Skeletal muscle tissue (tissue), 4 donors: ENCODE data around the gene ST6GALNAC5. TPM values are rescaled to one million over a fixed set of nuclear protein-coding genes. Genes with fewer than 3 reads are reported as not detected.

ENCODE experiments used
- H3K27ac ChIP-seq: one replicate; pipeline ENCODE4 v1.7.0; 2013; ENCODE audit warnings: mild to moderate bottlenecking, low read depth, low read length, inconsistent platforms
- H3K27me3 ChIP-seq, 3 donors: one replicate each; pipeline ENCODE4 v1.7.0; 2013; ENCODE audit warnings: low read length in 3 of 3; ENCODE audit not compliant: control insufficient read depth in 3 of 3, insufficient read depth in 3 of 3
- H3K36me3 ChIP-seq, 3 donors: one replicate each; pipeline ENCODE4 v1.7.0; 2013; ENCODE audit warnings: low read length in 3 of 3; ENCODE audit not compliant: control insufficient read depth in 3 of 3, insufficient read depth in 3 of 3
- H3K4me1 ChIP-seq, 3 donors: one replicate each; pipeline ENCODE4 v1.7.0; 2013; ENCODE audit warnings: low read length in 3 of 3, mild to moderate bottlenecking in 3 of 3; ENCODE audit not compliant: control insufficient read depth in 3 of 3, insufficient read depth in 3 of 3
- H3K4me3 ChIP-seq, 3 donors: one replicate each; pipeline ENCODE4 v1.7.0; 2013; ENCODE audit warnings: low read length in 3 of 3
- H3K9ac ChIP-seq, 3 donors: one replicate each; pipeline ENCODE4 v1.7.0; 2013; ENCODE audit warnings: low read length in 3 of 3, mild to moderate bottlenecking in 3 of 3, moderate library complexity in 2 of 3, low read depth in 1 of 3
- H3K9me3 ChIP-seq, 3 donors: one replicate each; pipeline ENCODE4 v1.7.0; 2013; ENCODE audit warnings: low read length in 3 of 3; ENCODE audit not compliant: control insufficient read depth in 3 of 3
- total RNA-seq: library from RNA; depleted of rRNA; stranded (reverse); fragments of >200 nt; gene quantifications from one replicate; pipeline ENCODE4 v1.2.3, GENCODE V29; 2014
- donor health status: Osteomylitis.

ST6GALNAC5 gene
- total RNA-seq, 1 donor from 2014 or later = 2.1 TPM

DNA sequence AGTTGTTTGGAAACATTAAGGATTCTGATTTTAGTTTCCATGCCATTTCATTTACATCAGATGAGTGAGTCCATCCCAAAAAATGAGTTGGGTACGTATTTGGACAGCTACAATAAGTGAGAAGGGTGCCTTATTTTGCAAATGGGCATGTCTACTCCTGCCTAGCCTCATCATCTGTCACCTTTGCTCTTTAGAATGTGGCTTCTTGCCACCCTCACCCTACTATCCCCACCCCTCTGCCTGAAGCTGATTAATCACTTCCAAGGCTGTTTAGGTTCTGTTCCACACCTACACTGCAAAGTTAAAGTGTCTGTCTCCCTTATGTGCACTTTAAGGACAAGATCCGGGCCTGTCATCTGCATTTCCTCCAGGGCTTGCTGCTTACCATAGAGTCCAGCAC lies 61.2 kb downstream of the ST6GALNAC5 start:
- no peak overlapping the region for H3K27ac ChIP-seq
- H3K9me3 ChIP-seq = no peaks in the 10 kb centered on the region
- H3K4me1 ChIP-seq = no peaks in the 10 kb centered on the region
- H3K4me3 ChIP-seq = no peak overlapping the region
- no peaks in the 10 kb centered on the region for H3K27me3 ChIP-seq
- no peak overlapping the region for H3K9ac ChIP-seq
- H3K36me3 ChIP-seq = no peaks in the 10 kb centered on the region

DNA sequence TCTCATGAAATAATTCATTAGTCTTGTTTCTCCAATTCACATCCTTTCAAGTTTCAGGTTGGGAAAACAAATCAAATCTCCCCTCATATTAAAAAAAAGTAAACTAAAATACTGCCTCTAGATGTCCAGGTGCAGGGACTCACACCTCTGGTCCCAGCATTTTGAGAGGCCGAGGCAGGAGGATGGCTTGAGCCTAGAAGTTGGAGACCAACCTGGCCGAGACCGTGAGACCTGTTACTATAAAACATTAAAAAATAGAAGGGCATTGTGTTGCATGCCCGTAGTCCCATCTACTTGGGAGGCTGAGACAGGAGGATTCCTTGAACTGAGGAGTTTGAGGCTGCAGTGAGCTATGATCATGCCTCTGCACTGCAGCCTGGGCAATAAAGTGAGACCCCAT lies 61.9 kb downstream of the ST6GALNAC5 start:
- Histone ChIP-seq H3K9ac (no peak overlapping the region), H3K36me3 (no peaks in the 10 kb centered on the region), H3K4me3 (no peak overlapping the region), H3K27me3 (no peaks in the 10 kb centered on the region), H3K9me3 (no peaks in the 10 kb centered on the region), H3K4me1 (no peaks in the 10 kb centered on the region), H3K27ac (no peak overlapping the region)

- Histone ChIP-seq H3K9me3 (no peaks in the 10 kb centered on the region), H3K36me3 (no peaks in the 10 kb centered on the region), H3K4me3 (no peak overlapping the region), H3K27ac (no peak overlapping the region), H3K27me3 (no peaks in the 10 kb centered on the region), H3K4me1 (no peaks in the 10 kb centered on the region), H3K9ac (no peak overlapping the region)
Observed at GRCh38 chr1:76933847-76934815, 66.9 kb downstream of the ST6GALNAC5 start.

DNA sequence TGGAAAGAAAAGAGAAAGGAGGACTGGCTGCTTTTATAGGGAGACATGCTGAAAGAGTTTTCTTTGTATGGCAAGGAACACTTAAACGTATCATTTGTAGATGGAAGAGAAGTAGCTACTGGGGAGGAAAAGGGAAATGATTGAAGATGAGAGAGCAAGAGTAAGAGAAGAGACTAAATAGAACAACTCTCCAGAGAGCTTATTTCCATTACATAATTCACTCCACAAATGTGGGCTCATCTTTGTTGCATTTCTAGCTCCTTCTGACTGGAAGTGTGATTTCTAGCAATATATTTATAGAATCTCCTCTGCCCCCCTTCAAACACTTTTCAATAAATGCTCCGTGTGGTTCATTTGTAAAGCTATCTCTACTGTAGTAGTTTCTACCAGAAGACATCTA lies 71.0 kb downstream of the ST6GALNAC5 start:
- H3K9me3 ChIP-seq = no peaks in the 10 kb centered on the region
- H3K36me3 ChIP-seq = no peaks in the 10 kb centered on the region
- H3K9ac ChIP-seq = no peak overlapping the region
- H3K27ac ChIP-seq = no peak overlapping the region
- H3K27me3 ChIP-seq = no peaks in the 10 kb centered on the region
- no peak overlapping the region for H3K4me3 ChIP-seq
- H3K4me1 ChIP-seq = no peaks in the 10 kb centered on the region

GRCh38 chr1:76939050-76939816 lies 72.0 kb downstream of the ST6GALNAC5 start:
- no peak overlapping the region for H3K27ac ChIP-seq
- H3K27me3 ChIP-seq = no peaks in the 10 kb centered on the region
- H3K9me3 ChIP-seq = no peaks in the 10 kb centered on the region
- no peaks in the 10 kb centered on the region for H3K36me3 ChIP-seq
- no peak overlapping the region for H3K4me3 ChIP-seq
- H3K4me1 ChIP-seq = no peaks in the 10 kb centered on the region
- no peak overlapping the region for H3K9ac ChIP-seq

GRCh38 chr1:76939817-76940216 lies 72.5 kb downstream of the ST6GALNAC5 start:
- Histone ChIP-seq H3K27ac (no peak overlapping the region), H3K9me3 (no peaks in the 10 kb centered on the region), H3K4me3 (no peak overlapping the region), H3K27me3 (no peaks in the 10 kb centered on the region), H3K36me3 (no peaks in the 10 kb centered on the region), H3K9ac (no peak overlapping the region), H3K4me1 (no peaks in the 10 kb centered on the region)

DNA sequence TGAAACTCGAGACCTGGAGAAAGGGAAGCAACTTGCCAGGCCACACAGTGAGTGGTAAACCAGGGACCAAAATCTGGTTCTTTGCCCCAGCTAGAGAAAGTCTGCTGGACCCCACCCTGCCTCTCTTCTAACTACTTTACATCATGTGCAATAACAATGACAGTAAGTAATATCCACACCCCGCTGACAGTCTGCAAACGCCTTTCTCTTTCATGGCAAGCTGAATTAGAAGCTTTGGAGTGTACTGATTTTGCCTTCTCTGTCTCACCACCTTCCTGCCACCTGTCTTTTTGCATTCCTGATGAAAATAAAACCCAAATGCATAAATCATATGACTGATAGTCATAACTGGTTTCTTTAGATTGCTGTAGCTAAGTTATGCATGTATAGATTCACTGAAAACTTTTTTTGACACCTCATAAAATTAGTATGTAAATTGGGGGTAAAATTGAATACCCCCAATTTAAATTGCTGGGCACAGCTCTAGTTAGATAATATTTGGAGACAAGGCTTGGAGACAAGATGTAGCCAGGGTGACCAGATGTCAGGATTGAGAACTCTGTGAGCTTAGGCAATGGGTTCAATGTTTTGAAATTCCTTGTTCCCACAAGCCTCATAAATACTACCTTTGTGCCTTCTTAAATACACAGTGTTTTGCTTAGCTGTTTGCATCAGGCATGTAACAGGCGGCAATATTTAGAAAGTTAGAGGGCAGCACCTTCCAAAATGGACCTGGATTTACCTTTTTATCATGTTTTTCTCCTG lies 73.5 kb downstream of the ST6GALNAC5 start:
- H3K9ac ChIP-seq = no peak overlapping the region
- H3K4me3 ChIP-seq = no peak overlapping the region

GRCh38 chr1:76942549-76942948 lies 75.3 kb downstream of the ST6GALNAC5 start:
- Histone ChIP-seq H3K4me3 (no peak overlapping the region), H3K36me3 (no peaks in the 10 kb centered on the region), H3K9me3 (no peaks in the 10 kb centered on the region), H3K27me3 (no peaks in the 10 kb centered on the region), H3K27ac (no peak overlapping the region), H3K9ac (no peak overlapping the region), H3K4me1 (no peaks in the 10 kb centered on the region)

More for the DNA sequence above, 73.5 kb downstream of the ST6GALNAC5 start:
- no peaks in the 10 kb centered on the region for H3K36me3 ChIP-seq
- H3K27ac ChIP-seq = no peak overlapping the region
- no peaks in the 10 kb centered on the region for H3K9me3 ChIP-seq
- H3K27me3 ChIP-seq = no peaks in the 10 kb centered on the region
- no peaks in the 10 kb centered on the region for H3K4me1 ChIP-seq

DNA sequence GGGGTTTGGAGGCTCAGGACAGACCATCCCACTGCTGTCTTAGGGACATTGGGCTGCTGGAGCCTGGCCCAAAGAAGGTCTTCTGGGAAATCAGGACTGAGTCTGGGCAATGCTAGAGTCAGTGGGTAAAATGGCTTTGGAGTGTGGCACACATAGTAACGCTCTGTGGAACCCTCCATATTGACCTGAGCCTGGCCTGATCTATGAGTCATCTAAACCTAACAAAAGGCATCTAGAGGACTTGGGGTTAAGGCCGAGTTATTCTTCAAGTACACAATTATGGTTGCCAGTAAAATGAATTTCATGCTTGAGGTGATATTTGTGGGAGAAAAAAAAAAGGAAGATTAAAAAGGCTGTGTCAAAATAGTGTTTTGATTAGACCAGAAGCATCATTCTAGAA lies 77.7 kb downstream of the ST6GALNAC5 start:
- Histone ChIP-seq H3K27me3 (no peaks in the 10 kb centered on the region), H3K36me3 (no peaks in the 10 kb centered on the region), H3K4me3 (no peak overlapping the region), H3K9me3 (no peaks in the 10 kb centered on the region), H3K4me1 (no peaks in the 10 kb centered on the region), H3K27ac (no peak overlapping the region), H3K9ac (no peak overlapping the region)
